Measurements from ENCODE around the gene SLC29A2. TPM values are rescaled to one million over a fixed set of nuclear protein-coding genes. Genes with fewer than 3 reads are reported as not detected.
A peak's percentile ranks its signal among the peaks of the same experiment; 100 is the strongest.

Gene SLC29A2
- total RNA-seq, 1 experiment from 2014 or later: 25.5 TPM

DNA sequence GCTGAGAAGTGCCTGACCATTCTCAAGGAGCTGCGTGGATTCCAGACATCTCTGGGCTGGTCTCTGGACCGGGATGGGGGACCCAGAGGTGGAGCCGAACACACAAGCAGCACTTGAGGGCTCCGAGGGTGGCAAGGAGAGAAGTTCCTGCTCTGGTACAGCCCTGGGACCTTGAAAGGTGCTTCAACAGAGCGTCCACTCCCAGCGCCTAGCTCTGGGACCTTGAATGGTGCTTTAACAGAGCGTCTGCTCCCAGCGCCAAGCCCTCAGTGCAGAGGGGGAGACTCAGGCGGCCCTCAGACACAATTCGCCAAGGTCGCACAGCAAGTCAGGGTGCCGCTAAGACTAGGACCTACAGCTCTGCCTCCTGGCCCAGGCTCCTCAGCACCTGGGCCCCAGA, 38.6 kb upstream of the SLC29A2 start:
- no TSS peak for BruUV-seq (replicated peaks)
- Histone ChIP-seq H3K27me3 (ENCODE audit: low read length) (peaks cover 83% of the 10 kb centered on the region), H3K4me3 (ENCODE audit: low read length) (no peak overlapping the region), H2AFZ (ENCODE audit: low read length) (no peak overlapping the region), H3K9me2 (replicated peaks; ENCODE audit: low read length) (no peaks in the 10 kb centered on the region), H3K4me2 (ENCODE audit: low read length) (no peak overlapping the region), H3K27ac (ENCODE audit: low read length) (no peak overlapping the region), H3F3A (ENCODE audit: low read length, unreplicated experiment) (no peaks in the 10 kb centered on the region), H4K20me1 (ENCODE audit: low read length) (no peaks in the 10 kb centered on the region), H3K9ac (ENCODE audit: low read length) (no peak overlapping the region), H3K79me2 (ENCODE audit: low read length) (no peaks in the 10 kb centered on the region), H3K9me3 (ENCODE audit: low read length) (no peaks in the 10 kb centered on the region), H3K4me1 (ENCODE audit: insufficient read depth, low read length) (no peaks in the 10 kb centered on the region; the same call in 1 of the 2 replicates), H3K36me3 (ENCODE audit: low read depth, low read length) (no peaks in the 10 kb centered on the region)
- CTCF ChIA-PET: interaction anchor here (0.7 kb wide), 1 partner anchor 22 kb away, joined by 3 read pairs; no protein-coding TSS in a partner anchor
- no peak for TF ChIP-seq EZH2phosphoT487 (IDR thresholded peaks at IDR 0.05; ENCODE audit: borderline replicate concordance, low read length)
- TF ChIP-seq EZH2 (IDR thresholded peaks at IDR 0.05; ENCODE audit: low read length, unreplicated experiment): no peak
- TF ChIP-seq, protein P1, sequence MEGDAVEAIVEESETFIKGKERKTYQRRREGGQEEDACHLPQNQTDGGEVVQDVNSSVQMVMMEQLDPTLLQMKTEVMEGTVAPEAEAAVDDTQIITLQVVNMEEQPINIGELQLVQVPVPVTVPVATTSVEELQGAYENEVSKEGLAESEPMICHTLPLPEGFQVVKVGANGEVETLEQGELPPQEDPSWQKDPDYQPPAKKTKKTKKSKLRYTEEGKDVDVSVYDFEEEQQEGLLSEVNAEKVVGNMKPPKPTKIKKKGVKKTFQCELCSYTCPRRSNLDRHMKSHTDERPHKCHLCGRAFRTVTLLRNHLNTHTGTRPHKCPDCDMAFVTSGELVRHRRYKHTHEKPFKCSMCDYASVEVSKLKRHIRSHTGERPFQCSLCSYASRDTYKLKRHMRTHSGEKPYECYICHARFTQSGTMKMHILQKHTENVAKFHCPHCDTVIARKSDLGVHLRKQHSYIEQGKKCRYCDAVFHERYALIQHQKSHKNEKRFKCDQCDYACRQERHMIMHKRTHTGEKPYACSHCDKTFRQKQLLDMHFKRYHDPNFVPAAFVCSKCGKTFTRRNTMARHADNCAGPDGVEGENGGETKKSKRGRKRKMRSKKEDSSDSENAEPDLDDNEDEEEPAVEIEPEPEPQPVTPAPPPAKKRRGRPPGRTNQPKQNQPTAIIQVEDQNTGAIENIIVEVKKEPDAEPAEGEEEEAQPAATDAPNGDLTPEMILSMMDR (conservative IDR thresholded peaks at IDR 0.05; ENCODE audit: low read depth, low read length): no peak
- ATAC-seq (no peak), DNase-seq (no peak)
- POLR2A ChIA-PET (ENCODE audit: unreplicated experiment): no interaction called here
- intact Hi-C loops (cut with micrococcal nuclease): no loop called here

DNA sequence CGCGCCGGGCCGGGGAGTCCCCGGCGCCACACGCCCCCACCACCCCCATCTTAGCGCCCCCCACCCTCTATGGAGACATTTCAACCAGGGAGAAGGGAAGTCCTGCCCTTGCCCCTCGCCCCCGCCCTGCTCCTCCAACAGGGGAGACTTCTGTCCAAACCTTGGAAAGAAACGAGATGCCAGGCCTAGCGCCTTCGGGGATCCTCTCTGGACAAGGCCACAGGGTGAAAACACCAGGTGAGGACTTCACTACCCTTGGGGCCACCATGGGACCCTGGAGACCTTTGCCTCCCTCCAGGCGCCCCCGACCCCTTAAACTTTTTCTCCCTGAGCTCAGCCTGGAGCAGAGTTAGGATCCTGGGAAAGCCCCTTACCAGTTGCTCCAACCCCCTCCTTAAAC, 37.7 kb upstream of the SLC29A2 start:
- no TSS peak for BruUV-seq (replicated peaks)
- no peak overlapping the region for H3K9ac ChIP-seq (ENCODE audit: low read length)

More for the DNA sequence above, 37.7 kb upstream of the SLC29A2 start:
- H3K9me3 ChIP-seq (ENCODE audit: low read length): no peaks in the 10 kb centered on the region
- no peaks in the 10 kb centered on the region for H3K9me2 ChIP-seq (replicated peaks; ENCODE audit: low read length)
- peak overlapping the region; percentile 76 for H3K4me2 ChIP-seq (ENCODE audit: low read length)
- H3K27me3 ChIP-seq (ENCODE audit: low read length): peaks cover 83% of the 10 kb centered on the region
- TF ChIP-seq EZH2 (IDR thresholded peaks at IDR 0.05; ENCODE audit: low read length, unreplicated experiment) (no peak), EZH2phosphoT487 (IDR thresholded peaks at IDR 0.05; ENCODE audit: borderline replicate concordance, low read length) (no peak)
- TF ChIP-seq, protein P1 (conservative IDR thresholded peaks at IDR 0.05; ENCODE audit: low read depth, low read length): no peak
- H3F3A ChIP-seq (ENCODE audit: low read length, unreplicated experiment): no peaks in the 10 kb centered on the region
- H3K36me3 ChIP-seq (ENCODE audit: low read depth, low read length): no peaks in the 10 kb centered on the region
- no peaks in the 10 kb centered on the region for H4K20me1 ChIP-seq (ENCODE audit: low read length)
- CTCF ChIA-PET: interaction anchor here (1.1 kb wide), 1 partner anchor 9 kb away, joined by 3 read pairs; no protein-coding TSS in a partner anchor
- DNase-seq (no peak), ATAC-seq (no peak)
- POLR2A ChIA-PET (ENCODE audit: unreplicated experiment): no interaction called here
- H3K79me2 ChIP-seq (ENCODE audit: low read length): no peaks in the 10 kb centered on the region
- no peak overlapping the region for H3K27ac ChIP-seq (ENCODE audit: low read length)
- intact Hi-C loops (cut with micrococcal nuclease): loop anchor here (2.0 kb wide), 2 partner anchors 30 to 270 kb away; partner anchors contain the start of gene MRPL11
- H2AFZ ChIP-seq (ENCODE audit: low read length): no peak overlapping the region
- H3K4me1 ChIP-seq (ENCODE audit: insufficient read depth, low read length): no peaks in the 10 kb centered on the region; the same call in 1 of the 2 replicates
- no peak overlapping the region for H3K4me3 ChIP-seq (ENCODE audit: low read length)

All from PC-3 (cell line).